ENCODE data around the gene DKK3. TPM values are rescaled to one million over a fixed set of nuclear protein-coding genes. Genes with fewer than 3 reads are reported as not detected.

The DKK3 gene
- polyA plus RNA-seq, 3 donors, result 46.0 to 69.5 (median 60.4) TPM

DNA sequence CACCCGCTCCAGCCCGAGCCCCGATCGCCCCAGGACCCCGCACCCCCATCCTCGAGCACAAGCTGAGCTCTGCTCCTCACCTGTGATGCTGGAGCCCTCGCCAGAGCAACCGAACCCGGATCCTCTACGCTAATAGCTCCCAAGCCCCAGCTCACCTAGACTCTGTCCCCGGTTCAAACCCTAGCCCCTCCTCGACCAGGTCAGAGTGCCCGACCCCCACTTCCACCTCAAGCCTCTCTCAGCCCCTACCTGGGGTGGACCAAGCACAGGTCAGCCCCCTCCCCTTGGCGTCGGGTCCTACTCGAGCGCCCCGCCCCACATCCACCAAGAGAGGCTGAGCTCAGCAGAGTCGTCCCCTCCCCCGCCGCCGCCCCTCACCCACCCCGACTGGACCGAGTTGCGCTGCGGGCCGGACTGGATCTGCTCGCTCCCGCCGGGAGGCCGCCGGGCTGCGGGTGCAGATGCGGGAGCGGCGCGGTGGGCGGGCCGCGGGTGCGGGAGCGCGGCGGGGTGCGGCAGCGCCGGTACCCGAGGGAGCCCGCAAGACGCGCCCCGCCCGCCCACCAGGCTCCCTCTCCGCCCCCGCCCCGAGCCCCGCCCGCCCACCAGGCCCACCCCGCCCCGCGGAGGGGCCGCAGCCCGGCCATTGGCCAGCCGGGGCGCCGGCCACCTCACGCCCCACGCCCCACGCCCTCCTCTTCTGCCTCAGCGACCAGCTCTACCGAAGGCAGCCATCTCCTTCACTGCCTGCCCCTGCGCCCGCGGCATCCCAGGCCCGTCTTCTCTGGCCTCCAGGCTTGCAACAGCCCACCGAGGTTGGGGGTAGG, 577 bp upstream of the DKK3 start:
- peak; percentile 72 for DNase-seq

GRCh38 chr11:12007230-12007593, 1.2 kb downstream of the DKK3 start:
- no peak for DNase-seq

DNA sequence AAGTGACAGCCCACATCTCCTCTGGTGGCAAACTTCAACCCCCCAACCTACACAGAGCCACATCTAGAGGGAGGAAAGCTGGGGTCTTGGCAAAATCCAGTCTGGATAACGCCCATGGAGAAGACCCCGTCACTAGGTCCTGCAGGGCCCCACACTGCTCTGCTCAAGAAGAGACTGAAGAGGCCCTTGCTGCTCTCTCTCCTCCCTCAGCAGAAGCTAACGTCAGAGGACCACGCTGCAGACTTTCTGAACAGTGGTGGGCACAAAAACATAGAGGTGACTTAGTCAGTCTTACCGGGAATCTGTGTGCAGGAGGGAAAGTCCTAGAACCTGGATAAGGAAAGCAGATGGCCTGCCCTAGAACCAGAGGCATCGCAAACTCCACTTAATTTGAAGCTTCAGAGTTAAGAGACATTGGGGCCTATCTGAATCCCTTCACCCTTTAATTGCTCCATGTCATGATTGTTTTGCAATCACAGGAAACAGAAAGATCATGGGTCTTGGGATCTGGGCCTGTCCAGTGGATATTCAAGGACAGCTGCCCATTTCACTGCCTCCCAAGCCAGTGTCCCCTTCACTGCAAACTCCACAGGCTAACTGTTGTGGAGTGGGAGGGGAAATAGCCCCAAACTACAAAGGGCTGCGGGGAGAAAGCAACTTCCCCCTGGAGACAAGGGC, 1.7 kb downstream of the DKK3 start:
- no peak for DNase-seq

GRCh38 chr11:12005476-12005875, 3.0 kb downstream of the DKK3 start:
- peak; percentile 15 for DNase-seq

DNA sequence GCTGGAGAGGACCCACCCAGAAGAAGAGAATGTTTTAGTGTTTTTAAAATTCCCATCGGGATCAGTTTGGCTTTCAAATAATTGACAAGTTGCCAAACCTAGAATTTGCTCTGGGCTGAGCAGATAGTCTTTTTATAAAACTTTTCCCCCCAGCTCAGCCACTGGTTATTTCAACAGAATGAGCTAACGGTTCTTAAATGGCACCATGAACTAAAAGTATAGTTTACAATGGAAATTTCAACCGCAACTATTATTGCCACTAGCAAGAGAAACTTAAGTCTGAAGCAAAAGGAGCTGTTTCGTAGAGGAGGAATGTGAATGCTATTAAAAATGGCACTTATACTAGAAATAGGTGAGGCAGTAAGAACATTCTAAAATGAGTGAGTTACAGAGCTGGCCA, 3.4 kb downstream of the DKK3 start:
- DNase-seq, result no peak

- DNase-seq, result no peak
Measured at GRCh38 chr11:12003815-12004214, 4.6 kb downstream of the DKK3 start.

DNA sequence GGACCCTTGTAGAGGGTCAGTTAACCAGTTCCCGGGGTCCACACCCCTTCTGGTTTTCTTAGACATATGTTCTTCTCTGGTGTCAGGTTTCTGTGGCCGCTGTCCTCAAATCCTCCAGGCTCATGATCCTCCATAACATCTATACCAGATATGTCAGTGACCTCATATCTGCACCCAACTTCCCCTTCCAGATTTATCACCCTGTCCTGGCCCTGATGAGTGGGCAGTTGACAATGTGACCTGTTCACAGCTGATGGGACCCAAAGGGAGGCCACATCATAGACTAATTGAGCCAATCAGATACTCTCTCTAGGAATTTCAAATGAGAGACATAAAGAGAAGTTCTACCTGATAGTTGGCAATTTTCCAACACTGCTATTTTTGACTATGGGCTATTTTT, 5.1 kb downstream of the DKK3 start:
- no peak for DNase-seq

DNA sequence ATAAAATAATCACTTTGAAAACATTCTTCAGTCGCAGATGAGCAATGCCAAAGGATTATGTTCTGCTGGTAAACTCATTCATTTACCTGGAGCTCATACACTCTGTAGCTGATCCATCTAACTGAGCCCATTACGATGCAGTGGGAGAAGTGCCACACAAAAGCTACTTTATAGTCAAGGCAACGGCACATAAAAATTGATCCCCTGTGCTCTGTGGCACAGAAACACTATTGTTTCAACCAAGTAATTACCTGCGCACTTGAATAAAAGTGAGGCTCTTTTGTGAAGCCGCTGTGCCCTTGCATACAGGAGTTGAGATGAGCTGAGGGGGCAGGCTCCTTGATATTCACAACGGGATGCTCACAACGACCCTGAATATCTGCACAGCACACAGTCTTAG, 7.2 kb downstream of the DKK3 start:
- no peak for DNase-seq

DNA sequence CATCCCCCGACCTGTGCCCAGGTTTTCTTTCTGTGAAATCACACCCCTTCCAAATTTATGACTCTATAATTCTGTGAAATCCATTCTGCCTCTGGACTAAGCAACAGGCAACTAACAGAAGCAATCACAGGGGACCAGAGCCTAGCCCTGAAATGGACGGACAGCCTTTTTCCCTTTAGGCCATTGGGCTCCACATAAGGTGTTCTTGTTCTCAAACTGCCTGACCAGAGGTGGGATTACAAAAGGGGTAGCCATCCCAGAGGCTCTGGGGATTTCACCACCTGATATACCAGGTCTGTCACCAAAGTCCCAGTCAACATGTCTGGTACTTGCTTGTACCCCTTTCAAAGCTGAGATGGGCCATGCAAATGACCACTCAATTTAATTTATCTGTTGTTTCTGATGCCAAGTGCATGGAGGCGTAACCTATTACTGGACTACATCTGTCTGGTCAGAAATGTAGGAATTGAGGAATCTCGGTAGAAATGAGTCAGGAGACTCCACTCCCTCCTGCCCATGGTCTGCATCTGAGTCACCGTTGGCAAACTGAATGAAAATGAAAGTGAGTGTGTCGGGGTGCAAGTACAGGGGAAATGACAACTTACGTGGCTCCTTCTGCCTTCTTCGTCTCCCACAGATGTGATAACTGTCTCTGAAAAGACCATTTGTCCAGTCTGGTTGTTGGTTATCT, 10.2 kb downstream of the DKK3 start:
- no peak for DNase-seq

GRCh38 chr11:11997049-11997322, 11.4 kb downstream of the DKK3 start:
- DNase-seq, result no peak

DNA sequence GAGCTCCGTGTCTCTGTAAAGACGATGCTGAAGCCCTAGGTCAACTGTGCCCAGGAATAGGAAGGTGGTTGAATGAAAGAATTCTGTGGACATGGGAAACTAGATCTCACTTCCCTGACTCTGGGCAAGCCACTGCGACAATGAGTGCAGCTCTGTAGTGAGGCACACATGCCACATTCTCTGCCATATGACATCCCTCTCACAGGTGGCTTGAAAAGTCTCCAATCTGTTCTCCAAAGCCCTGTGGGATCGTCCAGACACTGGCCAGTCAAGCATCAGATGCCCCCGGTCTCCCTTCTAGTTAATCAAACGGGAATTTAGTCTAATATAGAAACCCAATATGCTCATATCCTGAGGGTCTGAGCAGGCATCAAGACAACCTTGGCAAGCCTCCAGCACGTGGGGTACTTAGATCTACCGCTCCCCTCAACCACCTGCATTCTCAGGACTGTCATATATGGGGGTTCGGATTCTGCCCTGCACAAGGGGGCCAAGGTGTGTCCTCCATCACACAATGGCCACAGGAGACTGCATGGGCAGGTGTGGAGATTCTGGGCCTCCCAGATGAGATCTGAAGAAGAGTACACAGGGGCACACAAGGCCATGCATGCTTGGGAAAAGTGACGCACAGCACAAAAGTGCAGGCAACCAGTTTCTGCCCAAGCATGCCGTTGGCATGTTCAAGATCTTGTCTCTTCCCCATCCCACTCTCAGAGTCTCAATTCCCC, 11.9 kb downstream of the DKK3 start:
- DNase-seq, result no peak

GRCh38 chr11:11995601-11996000, 12.8 kb downstream of the DKK3 start:
- DNase-seq, result no peak

DNA sequence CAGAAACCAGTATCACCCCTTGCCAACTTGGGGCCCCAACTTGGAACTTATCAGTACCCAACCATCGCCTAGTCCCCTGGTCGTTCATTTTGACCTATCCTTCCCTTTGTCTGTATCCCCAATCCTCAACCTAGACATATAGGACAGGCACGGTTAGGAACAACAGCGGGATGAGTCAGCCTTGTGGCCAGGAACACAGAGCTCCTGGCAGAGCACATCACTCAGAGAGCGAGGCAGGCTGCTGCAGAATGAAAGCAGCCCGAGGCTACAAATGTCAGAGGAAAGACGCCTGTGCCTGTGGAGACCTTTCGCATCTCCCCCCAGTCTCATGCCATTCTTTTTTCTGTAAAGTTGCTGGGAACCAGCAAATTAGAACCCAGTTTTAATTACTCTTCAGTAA, 14.6 kb downstream of the DKK3 start:
- no peak for DNase-seq

- DNase-seq, result no peak
Measured at GRCh38 chr11:11992257-11993212, 15.9 kb downstream of the DKK3 start.

DNA sequence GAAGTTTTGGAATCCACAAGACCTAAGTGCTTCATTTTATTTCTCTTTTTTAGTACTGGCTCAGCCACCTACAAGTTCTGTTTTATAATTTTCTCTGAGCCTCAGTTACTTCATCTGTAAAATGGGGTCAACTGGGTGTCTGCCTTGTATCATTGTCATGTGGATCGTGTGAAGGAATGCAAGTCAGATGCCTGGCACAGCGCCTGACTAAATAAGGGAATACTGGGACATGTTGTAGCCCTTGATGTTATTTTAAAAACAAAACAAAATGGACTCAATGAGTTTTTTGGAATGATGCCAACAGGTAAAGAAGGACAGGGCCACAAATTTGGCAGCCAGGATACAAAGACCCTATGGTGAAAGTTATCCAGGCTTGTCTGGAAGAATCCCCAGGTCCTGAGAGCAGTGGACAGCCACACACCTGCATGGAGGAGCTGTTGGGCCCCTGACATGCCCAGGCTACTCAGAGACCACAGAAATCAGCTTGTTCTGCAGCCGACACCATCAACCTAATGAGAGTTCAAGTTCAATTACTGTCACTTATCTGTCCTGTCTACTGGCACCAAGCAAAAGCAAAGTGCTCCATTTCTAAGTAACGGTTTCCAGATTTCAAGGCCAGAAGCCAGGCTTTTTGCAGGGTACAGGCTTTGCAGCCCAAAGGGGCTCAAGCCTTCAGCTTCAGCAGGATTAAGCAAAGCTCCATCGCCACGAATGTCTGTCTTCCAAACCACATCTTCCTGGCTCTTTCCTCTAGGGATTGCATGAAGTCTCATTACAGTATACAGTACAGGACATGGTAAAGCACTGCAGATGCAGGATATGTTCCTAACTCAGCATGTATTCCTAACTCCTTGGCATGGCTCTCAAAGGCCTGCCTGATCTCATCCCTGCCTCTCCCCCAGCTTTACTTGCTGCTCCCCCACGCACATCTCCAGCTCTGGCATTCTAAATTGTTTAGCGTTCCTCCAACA, 18.4 kb downstream of the DKK3 start:
- no peak for DNase-seq

- DNase-seq, result no peak
Measured at GRCh38 chr11:11988681-11989261, 19.7 kb downstream of the DKK3 start.

GRCh38 chr11:11988099-11988651, 20.3 kb downstream of the DKK3 start:
- DNase-seq, result no peak

- DNase-seq, result no peak
Measured at GRCh38 chr11:11987503-11988022, 20.9 kb downstream of the DKK3 start.
